Measurements from ENCODE around the gene NHSL2. TPM values are rescaled to one million over a fixed set of nuclear protein-coding genes. Genes with fewer than 3 reads are reported as not detected.
A peak's percentile ranks its signal among the peaks of the same experiment; 100 is the strongest.

NHSL2 gene
- total RNA-seq, 1 donor from 2014 or later, result 4.0 TPM

DNA sequence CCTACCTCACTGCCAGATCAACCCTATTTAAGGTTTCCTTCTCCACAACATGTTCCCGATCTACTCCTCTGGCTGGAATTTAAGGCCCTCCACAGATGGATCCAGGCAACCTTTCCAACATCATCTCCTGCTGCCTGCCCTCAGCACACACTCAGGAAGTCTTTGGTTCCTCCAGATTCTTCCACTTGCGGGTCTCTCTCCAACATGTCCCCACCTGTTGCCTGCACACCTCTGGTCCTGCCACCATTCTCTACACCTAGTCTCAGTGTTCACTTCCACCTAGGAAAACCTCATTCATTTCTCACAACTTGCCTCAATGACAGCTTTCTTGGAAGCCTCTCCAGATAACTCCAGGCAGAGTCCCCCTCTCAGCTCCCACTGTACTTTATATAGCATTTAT is 140.9 kb downstream of the NHSL2 start:
- H3K27ac Mint-ChIP-seq, result no peak overlapping the region
- no peaks in the 10 kb centered on the region for H3K27me3 ChIP-seq

DNA sequence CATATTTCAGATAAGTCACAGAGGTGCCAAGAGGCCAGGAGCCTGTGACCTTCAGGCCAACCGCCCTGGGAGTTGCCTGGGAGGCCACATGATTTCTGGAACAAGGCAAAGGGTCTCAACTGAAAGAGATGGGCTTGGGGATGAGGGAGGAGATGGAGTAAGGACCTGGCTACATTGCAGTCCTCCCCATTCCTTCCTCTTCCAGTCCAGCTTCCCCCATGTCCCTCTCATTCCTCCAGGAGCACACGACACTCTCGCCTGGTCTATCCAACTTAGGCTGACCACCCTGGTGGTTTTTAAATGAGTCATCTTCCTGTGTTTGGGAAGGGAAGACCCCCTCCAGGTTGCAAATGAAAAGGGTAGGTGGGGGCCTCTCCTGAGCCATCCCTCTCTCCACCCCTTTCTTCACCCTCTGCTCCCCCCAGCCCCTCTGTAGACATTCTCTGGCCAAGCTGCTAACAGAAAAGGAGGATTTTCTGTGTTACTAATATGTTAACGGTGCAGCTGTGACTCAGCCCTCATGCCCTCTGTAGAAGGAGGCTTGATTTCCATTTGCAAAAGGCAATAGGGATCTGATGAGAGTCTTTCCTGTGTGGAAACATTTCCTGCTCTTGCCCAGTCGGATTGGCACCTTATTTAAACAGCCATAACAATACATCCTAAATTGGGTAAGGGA is 141.9 kb downstream of the NHSL2 start:
- H3K9me3 Mint-ChIP-seq, result no peaks in the 10 kb centered on the region
- Histone ChIP-seq H3K79me2 (ENCODE audit: low read depth) (no peaks in the 10 kb centered on the region), H3K4me1 (peaks cover 9% of the 10 kb centered on the region), H3F3A (ENCODE audit: low read depth) (no peaks in the 10 kb centered on the region), H3K27ac (no peak overlapping the region), H2AFZ (replicated peaks) (no peak overlapping the region), H3K36me3 (no peaks in the 10 kb centered on the region), H4K20me1 (ENCODE audit: low read depth) (no peaks in the 10 kb centered on the region), H3K9me3 (ENCODE audit: low read depth) (no peaks in the 10 kb centered on the region), H3K4me3 (no peak overlapping the region), H3K27me3 (no peaks in the 10 kb centered on the region), H3K9ac (no peak overlapping the region), H3K4me2 (no peak overlapping the region)
- TF ChIP-seq EZH2phosphoT487 (IDR thresholded peaks at IDR 0.05), result no peak
- TF ChIP-seq, protein P1, sequence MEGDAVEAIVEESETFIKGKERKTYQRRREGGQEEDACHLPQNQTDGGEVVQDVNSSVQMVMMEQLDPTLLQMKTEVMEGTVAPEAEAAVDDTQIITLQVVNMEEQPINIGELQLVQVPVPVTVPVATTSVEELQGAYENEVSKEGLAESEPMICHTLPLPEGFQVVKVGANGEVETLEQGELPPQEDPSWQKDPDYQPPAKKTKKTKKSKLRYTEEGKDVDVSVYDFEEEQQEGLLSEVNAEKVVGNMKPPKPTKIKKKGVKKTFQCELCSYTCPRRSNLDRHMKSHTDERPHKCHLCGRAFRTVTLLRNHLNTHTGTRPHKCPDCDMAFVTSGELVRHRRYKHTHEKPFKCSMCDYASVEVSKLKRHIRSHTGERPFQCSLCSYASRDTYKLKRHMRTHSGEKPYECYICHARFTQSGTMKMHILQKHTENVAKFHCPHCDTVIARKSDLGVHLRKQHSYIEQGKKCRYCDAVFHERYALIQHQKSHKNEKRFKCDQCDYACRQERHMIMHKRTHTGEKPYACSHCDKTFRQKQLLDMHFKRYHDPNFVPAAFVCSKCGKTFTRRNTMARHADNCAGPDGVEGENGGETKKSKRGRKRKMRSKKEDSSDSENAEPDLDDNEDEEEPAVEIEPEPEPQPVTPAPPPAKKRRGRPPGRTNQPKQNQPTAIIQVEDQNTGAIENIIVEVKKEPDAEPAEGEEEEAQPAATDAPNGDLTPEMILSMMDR (IDR thresholded peaks at IDR 0.05), result no peak
- peaks cover 2% of the 10 kb centered on the region for H3K27me3 Mint-ChIP-seq (ENCODE audit: insufficient read depth, low read depth)
- H3K36me3 Mint-ChIP-seq, result no peaks in the 10 kb centered on the region
- H3K4me1 Mint-ChIP-seq, result peaks cover 45% of the 10 kb centered on the region
- no peak overlapping the region for H3K27ac Mint-ChIP-seq
- DNase-seq (ENCODE audit: low spot score), result no peak
- H3K4me3 Mint-ChIP-seq, result no peak overlapping the region

More for the DNA sequence above, 140.9 kb downstream of the NHSL2 start:
- Histone ChIP-seq H3K36me3 (no peaks in the 10 kb centered on the region), H3K9me3 (ENCODE audit: low read depth) (no peaks in the 10 kb centered on the region), H3K79me2 (ENCODE audit: low read depth) (no peaks in the 10 kb centered on the region), H3K9ac (no peak overlapping the region), H3K4me1 (peaks cover 9% of the 10 kb centered on the region), H3F3A (ENCODE audit: low read depth) (no peaks in the 10 kb centered on the region), H3K4me3 (no peak overlapping the region), H3K27ac (no peak overlapping the region), H4K20me1 (ENCODE audit: low read depth) (no peaks in the 10 kb centered on the region), H3K4me2 (no peak overlapping the region), H2AFZ (replicated peaks) (no peak overlapping the region)
- Mint-ChIP-seq H3K9me3 (no peaks in the 10 kb centered on the region), H3K4me3 (no peak overlapping the region), H3K27me3 (ENCODE audit: insufficient read depth, low read depth) (peaks cover 4% of the 10 kb centered on the region), H3K36me3 (no peaks in the 10 kb centered on the region), H3K4me1 (peaks cover 36% of the 10 kb centered on the region)
- no peak for DNase-seq (ENCODE audit: low spot score)
- TF ChIP-seq EZH2 (IDR thresholded peaks at IDR 0.05) (no peak), EZH2phosphoT487 (IDR thresholded peaks at IDR 0.05) (no peak)
- TF ChIP-seq, protein P1 (IDR thresholded peaks at IDR 0.05), result no peak

DNA sequence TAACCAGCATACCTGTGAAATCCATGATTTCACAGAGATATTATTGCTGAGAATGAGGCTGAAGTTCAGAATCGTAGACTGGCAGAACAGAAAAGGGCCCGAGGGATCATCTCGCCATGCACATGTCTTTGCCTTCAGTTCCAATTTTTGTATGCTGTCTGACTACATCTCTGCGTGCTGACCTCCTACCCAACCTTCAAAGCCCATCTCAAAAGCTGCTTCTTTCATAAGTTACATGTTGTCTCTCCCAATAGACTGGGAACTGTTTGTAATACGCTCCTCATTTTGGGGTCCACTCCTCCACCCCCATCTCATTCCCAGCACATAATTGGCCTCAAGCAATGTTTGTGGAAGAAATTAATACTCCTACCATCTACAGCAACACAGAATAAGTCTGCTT is 142.9 kb downstream of the NHSL2 start:
- Histone ChIP-seq H3K27me3 (no peaks in the 10 kb centered on the region), H3K4me3 (no peak overlapping the region), H3K79me2 (ENCODE audit: low read depth) (no peaks in the 10 kb centered on the region), H4K20me1 (ENCODE audit: low read depth) (no peaks in the 10 kb centered on the region), H3K9me3 (ENCODE audit: low read depth) (no peaks in the 10 kb centered on the region), H3K4me2 (no peak overlapping the region), H3K27ac (no peak overlapping the region), H3K4me1 (peaks cover 9% of the 10 kb centered on the region), H2AFZ (replicated peaks) (no peak overlapping the region), H3F3A (ENCODE audit: low read depth) (no peaks in the 10 kb centered on the region), H3K9ac (no peak overlapping the region), H3K36me3 (no peaks in the 10 kb centered on the region)
- H3K4me3 Mint-ChIP-seq, result no peak overlapping the region
- DNase-seq (ENCODE audit: low spot score), result no peak
- H3K27me3 Mint-ChIP-seq (ENCODE audit: insufficient read depth, low read depth), result peaks cover 2% of the 10 kb centered on the region
- TF ChIP-seq EZH2 (IDR thresholded peaks at IDR 0.05) (no peak), EZH2phosphoT487 (IDR thresholded peaks at IDR 0.05) (no peak)
- H3K4me1 Mint-ChIP-seq, result peaks cover 46% of the 10 kb centered on the region
- H3K9me3 Mint-ChIP-seq, result no peaks in the 10 kb centered on the region
- H3K36me3 Mint-ChIP-seq, result no peaks in the 10 kb centered on the region
- H3K27ac Mint-ChIP-seq, result no peak overlapping the region

DNA sequence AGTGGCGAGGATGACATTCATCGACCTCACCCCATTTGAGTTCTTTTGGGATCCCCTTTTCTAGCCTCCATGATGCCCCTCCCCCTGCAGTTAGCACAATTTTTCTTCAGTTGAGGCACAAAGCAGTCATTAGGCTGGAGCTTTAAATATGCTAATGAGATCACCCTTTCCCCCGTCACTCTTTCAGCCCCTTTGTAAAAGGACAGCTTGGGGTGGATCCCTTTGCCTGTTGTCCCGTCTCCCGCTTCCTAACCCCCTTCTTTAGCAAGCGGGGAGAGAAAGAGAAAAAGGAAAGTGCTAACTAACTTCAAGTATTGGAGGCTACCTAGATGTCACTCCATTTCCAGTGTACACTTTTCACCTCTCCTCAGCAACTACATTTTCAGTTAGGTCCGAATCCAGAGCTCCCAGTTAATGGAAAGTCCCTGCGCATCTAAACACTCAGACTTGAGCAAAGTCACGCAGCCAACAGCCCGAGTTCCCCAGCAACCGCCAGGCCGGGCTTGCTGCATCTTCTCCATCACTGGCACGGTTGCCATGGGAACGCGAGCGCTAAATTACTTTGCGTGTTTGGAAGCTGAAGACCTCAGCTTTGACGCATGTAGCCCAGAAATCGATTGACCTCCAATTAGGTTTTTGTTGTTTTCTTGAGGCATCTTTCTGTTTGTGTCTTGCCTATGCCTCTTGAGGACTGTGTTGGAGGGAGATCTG is 144.3 kb downstream of the NHSL2 start:
- Histone ChIP-seq H3K36me3 (no peaks in the 10 kb centered on the region), H3K27me3 (no peaks in the 10 kb centered on the region), H3K9me3 (ENCODE audit: low read depth) (no peaks in the 10 kb centered on the region), H3F3A (ENCODE audit: low read depth) (no peaks in the 10 kb centered on the region), H3K4me1 (peaks cover 9% of the 10 kb centered on the region), H3K4me3 (peak overlapping the region; percentile 31), H3K79me2 (ENCODE audit: low read depth) (no peaks in the 10 kb centered on the region), H4K20me1 (ENCODE audit: low read depth) (no peaks in the 10 kb centered on the region), H2AFZ (replicated peaks) (no peak overlapping the region), H3K4me2 (peak overlapping the region; percentile 56), H3K9ac (no peak overlapping the region), H3K27ac (no peak overlapping the region)
- peak; percentile 77 for DNase-seq (ENCODE audit: low spot score)
- H3K27ac Mint-ChIP-seq, result peak overlapping the region; percentile 35
- peak overlapping the region; percentile 62 for H3K4me3 Mint-ChIP-seq
- no peaks in the 10 kb centered on the region for H3K36me3 Mint-ChIP-seq
- H3K9me3 Mint-ChIP-seq, result no peaks in the 10 kb centered on the region
- H3K27me3 Mint-ChIP-seq (ENCODE audit: insufficient read depth, low read depth), result peaks cover 2% of the 10 kb centered on the region
- peaks cover 48% of the 10 kb centered on the region for H3K4me1 Mint-ChIP-seq
- TF ChIP-seq, protein P1 (IDR thresholded peaks at IDR 0.05), result no peak
- no peak for TF ChIP-seq EZH2 (IDR thresholded peaks at IDR 0.05)
- TF ChIP-seq EZH2phosphoT487 (IDR thresholded peaks at IDR 0.05), result no peak
